ENCODE measurements around the gene SUPT3H. TPM values are rescaled to one million over a fixed set of nuclear protein-coding genes. Genes with fewer than 3 reads are reported as not detected.
"Not testable (repeated sequence)": the region's sequence is repeated elsewhere in the genome, so short reads cannot be mapped to it uniquely, and the experiment has no call there.

SUPT3H gene
- total RNA-seq, 2 donors from 2014 or later = 18.5 to 19.4 TPM

- Mint-ChIP-seq H3K9me3 (peaks cover 0 to 2% of the 10 kb centered on the region in 2 donors), H3K27me3 (ENCODE audit: low read depth) (no peaks in the 10 kb centered on the region), H3K4me3 (peak overlapping the region; percentile 43 to 63), H3K36me3 (ENCODE audit: insufficient read depth in 2 of 2) (peaks cover 4 to 17% of the 10 kb centered on the region in 2 donors), H3K27ac (peak overlapping the region; percentile 79), H3K4me1 (ENCODE audit: low read depth) (peaks cover 53% of the 10 kb centered on the region)
- ATAC-seq (replicated peaks in 1 of 2) (peak; percentile 98 to 99), DNase-seq (peak; percentile 52 to 64)
Observed at GRCh38 chr6:45163952-45164766, 213.6 kb downstream of the SUPT3H start.

- no peaks in the 10 kb centered on the region for H3K9me3 Mint-ChIP-seq
- H3K4me1 Mint-ChIP-seq (ENCODE audit: low read depth) = peaks cover 54% of the 10 kb centered on the region
- no peak overlapping the region for H3K4me3 Mint-ChIP-seq
- peaks cover 0 to 8% of the 10 kb centered on the region in 2 donors for H3K36me3 Mint-ChIP-seq (ENCODE audit: insufficient read depth in 2 of 2)
- DNase-seq = no peak
- H3K27ac Mint-ChIP-seq = no peak overlapping the region
- no peaks in the 10 kb centered on the region for H3K27me3 Mint-ChIP-seq (ENCODE audit: low read depth)
- ATAC-seq (replicated peaks in 1 of 2) = no peak
Observed at GRCh38 chr6:45160305-45160704, 217.4 kb downstream of the SUPT3H start.

GRCh38 chr6:45156075-45156474 is 221.7 kb downstream of the SUPT3H start:
- H3K36me3 Mint-ChIP-seq (ENCODE audit: insufficient read depth in 2 of 2) = peaks cover 0 to 6% of the 10 kb centered on the region in 2 donors
- H3K4me3 Mint-ChIP-seq = peak overlapping the region in 1 of 2 donors; percentile 12
- DNase-seq (peak; percentile 14 to 30), ATAC-seq (replicated peaks in 1 of 2) (peak; percentile 99 to 100)
- H3K4me1 Mint-ChIP-seq (ENCODE audit: low read depth) = peaks cover 32% of the 10 kb centered on the region
- H3K27me3 Mint-ChIP-seq (ENCODE audit: low read depth) = no peaks in the 10 kb centered on the region
- H3K9me3 Mint-ChIP-seq = no peaks in the 10 kb centered on the region
- H3K27ac Mint-ChIP-seq = no peak overlapping the region

- Mint-ChIP-seq H3K4me1 (ENCODE audit: low read depth) (peaks cover 27% of the 10 kb centered on the region), H3K4me3 (peak overlapping the region in 1 of 2 donors; percentile 12), H3K36me3 (ENCODE audit: insufficient read depth in 2 of 2) (peaks cover 0 to 6% of the 10 kb centered on the region in 2 donors), H3K27ac (no peak overlapping the region), H3K27me3 (ENCODE audit: low read depth) (no peaks in the 10 kb centered on the region), H3K9me3 (no peaks in the 10 kb centered on the region)
- ATAC-seq (replicated peaks in 1 of 2) (no peak), DNase-seq (no peak)
Observed at GRCh38 chr6:45155341-45155894, 222.3 kb downstream of the SUPT3H start.

- DNase-seq (no peak), ATAC-seq (replicated peaks in 1 of 2) (no peak)
- H3K9me3 Mint-ChIP-seq = no peaks in the 10 kb centered on the region
- H3K36me3 Mint-ChIP-seq (ENCODE audit: insufficient read depth in 2 of 2) = peaks cover 0 to 5% of the 10 kb centered on the region in 2 donors
- H3K4me3 Mint-ChIP-seq = no peak overlapping the region
- H3K27ac Mint-ChIP-seq = no peak overlapping the region
- no peaks in the 10 kb centered on the region for H3K27me3 Mint-ChIP-seq (ENCODE audit: low read depth)
- H3K4me1 Mint-ChIP-seq (ENCODE audit: low read depth) = peaks cover 27% of the 10 kb centered on the region
Observed at GRCh38 chr6:45154679-45155078, 223.1 kb downstream of the SUPT3H start.

- Mint-ChIP-seq H3K27me3 (ENCODE audit: low read depth) (no peaks in the 10 kb centered on the region), H3K36me3 (ENCODE audit: insufficient read depth in 2 of 2) (peaks cover 3 to 9% of the 10 kb centered on the region in 2 donors)
- no peak for ATAC-seq (replicated peaks in 1 of 2)
Observed at GRCh38 chr6:45148711-45149341, 228.9 kb downstream of the SUPT3H start.

GRCh38 chr6:45148278-45148677 is 229.5 kb downstream of the SUPT3H start:
- DNase-seq (no peak), ATAC-seq (replicated peaks in 1 of 2) (no peak)
- peaks cover 7 to 11% of the 10 kb centered on the region in 2 donors for H3K36me3 Mint-ChIP-seq (ENCODE audit: insufficient read depth in 2 of 2)
- no peaks in the 10 kb centered on the region for H3K4me1 Mint-ChIP-seq (ENCODE audit: low read depth)
- no peak overlapping the region for H3K4me3 Mint-ChIP-seq
- no peaks in the 10 kb centered on the region for H3K27me3 Mint-ChIP-seq (ENCODE audit: low read depth)
- H3K27ac Mint-ChIP-seq = no peak overlapping the region
- peaks cover 2 to 9% of the 10 kb centered on the region in 2 donors for H3K9me3 Mint-ChIP-seq

More at GRCh38 chr6:45148711-45149341, 228.9 kb downstream of the SUPT3H start:
- no peaks in the 10 kb centered on the region for H3K4me1 Mint-ChIP-seq (ENCODE audit: low read depth)
- no peak for DNase-seq
- no peak overlapping the region for H3K27ac Mint-ChIP-seq
- H3K9me3 Mint-ChIP-seq = peaks cover 0 to 7% of the 10 kb centered on the region in 2 donors
- no peak overlapping the region for H3K4me3 Mint-ChIP-seq

- ATAC-seq (replicated peaks in 1 of 2); H3K27me3 Mint-ChIP-seq (ENCODE audit: low read depth); H3K4me1 Mint-ChIP-seq (ENCODE audit: low read depth); H3K4me3 Mint-ChIP-seq; DNase-seq; H3K27ac Mint-ChIP-seq: not testable (repeated sequence)
- peaks cover 2 to 15% of the 10 kb centered on the region in 2 donors for H3K9me3 Mint-ChIP-seq
- H3K36me3 Mint-ChIP-seq (ENCODE audit: insufficient read depth in 2 of 2) = peaks cover 13 to 18% of the 10 kb centered on the region in 2 donors
Observed at GRCh38 chr6:45145658-45146057, 232.1 kb downstream of the SUPT3H start.

GRCh38 chr6:45138765-45139164 is 239.0 kb downstream of the SUPT3H start:
- Mint-ChIP-seq H3K27ac (no peak overlapping the region), H3K9me3 (peaks cover 20 to 21% of the 10 kb centered on the region in 2 donors), H3K4me3 (no peak overlapping the region), H3K27me3 (ENCODE audit: low read depth) (no peaks in the 10 kb centered on the region), H3K36me3 (ENCODE audit: insufficient read depth in 2 of 2) (peaks cover 22 to 30% of the 10 kb centered on the region in 2 donors), H3K4me1 (ENCODE audit: low read depth) (no peaks in the 10 kb centered on the region)
- no peak for DNase-seq
- no peak for ATAC-seq (replicated peaks in 1 of 2)

GRCh38 chr6:45136495-45136894 is 241.2 kb downstream of the SUPT3H start:
- no peak for ATAC-seq (replicated peaks in 1 of 2)
- Mint-ChIP-seq H3K27ac (no peak overlapping the region), H3K4me1 (ENCODE audit: low read depth) (no peaks in the 10 kb centered on the region), H3K36me3 (ENCODE audit: insufficient read depth in 2 of 2) (peaks cover 13 to 26% of the 10 kb centered on the region in 2 donors), H3K9me3 (peaks cover 15 to 19% of the 10 kb centered on the region in 2 donors), H3K27me3 (ENCODE audit: low read depth) (no peaks in the 10 kb centered on the region), H3K4me3 (no peak overlapping the region)
- no peak for DNase-seq

- Mint-ChIP-seq H3K27me3 (ENCODE audit: low read depth) (no peaks in the 10 kb centered on the region), H3K36me3 (ENCODE audit: insufficient read depth in 2 of 2) (peaks cover 11 to 23% of the 10 kb centered on the region in 2 donors), H3K4me1 (ENCODE audit: low read depth) (no peaks in the 10 kb centered on the region), H3K4me3 (no peak overlapping the region), H3K27ac (no peak overlapping the region), H3K9me3 (peaks cover 13 to 16% of the 10 kb centered on the region in 2 donors)
- DNase-seq = no peak
- no peak for ATAC-seq (replicated peaks in 1 of 2)
Observed at GRCh38 chr6:45132658-45133294, 245.0 kb downstream of the SUPT3H start.

- Mint-ChIP-seq H3K36me3 (ENCODE audit: insufficient read depth in 2 of 2) (peaks cover 11 to 20% of the 10 kb centered on the region in 2 donors), H3K9me3 (peaks cover 13 to 15% of the 10 kb centered on the region in 2 donors), H3K4me3 (no peak overlapping the region), H3K27ac (no peak overlapping the region), H3K4me1 (ENCODE audit: low read depth) (no peaks in the 10 kb centered on the region), H3K27me3 (ENCODE audit: low read depth) (no peaks in the 10 kb centered on the region)
- DNase-seq (no peak), ATAC-seq (replicated peaks in 1 of 2) (no peak)
Observed at GRCh38 chr6:45132059-45132458, 245.7 kb downstream of the SUPT3H start.

- no peaks in the 10 kb centered on the region for H3K27me3 Mint-ChIP-seq (ENCODE audit: low read depth)
- no peak overlapping the region for H3K4me3 Mint-ChIP-seq
- no peaks in the 10 kb centered on the region for H3K9me3 Mint-ChIP-seq
- no peak overlapping the region for H3K27ac Mint-ChIP-seq
- no peak for DNase-seq
- no peaks in the 10 kb centered on the region for H3K36me3 Mint-ChIP-seq (ENCODE audit: insufficient read depth in 2 of 2)
- H3K4me1 Mint-ChIP-seq (ENCODE audit: low read depth) = no peaks in the 10 kb centered on the region
- ATAC-seq (replicated peaks in 1 of 2) = no peak
Observed at GRCh38 chr6:45129051-45129450, 248.7 kb downstream of the SUPT3H start.
